NT2/D1 (cell line): ENCODE measurements around the gene APOA4.

Experiments used
- SUZ12 ChIP-seq: IDR thresholded peaks from 2 replicates; pipeline ENCODE4 v1.6.1; 2011; ENCODE audit not compliant: insufficient read length, insufficient read depth; ENCODE audit errors: extremely low read depth
- YY1 ChIP-seq: IDR thresholded peaks from 2 replicates; pipeline ENCODE4 v1.6.1; 2011; ENCODE audit not compliant: insufficient read length, insufficient read depth
- ZNF274 ChIP-seq: IDR thresholded peaks from 2 replicates; pipeline ENCODE4 v1.6.1; 2011; ENCODE audit warnings: mild to moderate bottlenecking, low read depth, low read length

DNA sequence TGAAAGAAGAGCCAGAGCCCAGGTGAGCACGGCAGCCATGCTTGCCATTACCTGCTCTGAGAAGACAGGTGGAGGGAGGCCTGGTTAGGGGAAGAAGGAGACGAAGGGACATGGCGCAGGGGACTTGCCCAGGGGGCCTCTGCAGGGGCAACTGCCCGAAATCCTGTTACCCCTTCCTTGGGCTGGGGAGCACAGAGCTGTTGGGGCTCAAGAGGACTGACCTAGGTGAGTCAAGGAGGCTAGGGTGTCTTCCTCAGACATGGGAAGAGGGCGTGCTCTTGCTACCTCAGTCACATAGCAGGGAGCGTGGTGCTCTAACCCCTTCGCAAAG is 31.3 kb downstream of the APOA4 start, which contains the start of gene APOA5:
- TF ChIP-seq SUZ12 (no peak), ZNF274 (no peak), YY1 (no peak)
